SK-N-SH treated with all-trans-retinoic acid at 6 μM for 48 hours (cell line): Measurements from ENCODE around the gene SLC22A17.

Source experiments
- ARNTL ChIP-seq: fragments of 450-650 bp; formaldehyde crosslinking; IDR thresholded peaks from 2 replicates; pipeline ENCODE4 v1.5.0; 2020; ENCODE audit warnings: low read depth, mild to moderate bottlenecking, moderate library complexity, borderline replicate concordance
- BACH2 ChIP-seq: fragments of 250-450 bp; sonication (Bioruptor Pico); IDR thresholded peaks from 2 replicates; pipeline ENCODE4 v1.9.0; 2021; ENCODE audit warnings: mild to moderate bottlenecking, borderline replicate concordance
- CREB5 ChIP-seq: fragments of 250-450 bp; sonication (Bioruptor Pico); IDR thresholded peaks from 2 replicates; pipeline ENCODE4 v1.5.1; 2020; ENCODE audit warnings: low read depth, mild to moderate bottlenecking, moderate library complexity
- ESRRG ChIP-seq: fragments of 250-450 bp; sonication (Bioruptor Pico); IDR thresholded peaks from 2 replicates; pipeline ENCODE4 v1.6.1; 2021; ENCODE audit warnings: mild to moderate bottlenecking
- ISL1 ChIP-seq: fragments of 250-450 bp; sonication (Bioruptor Pico); IDR thresholded peaks from 2 replicates; pipeline ENCODE4 v2.1.2; 2022; ENCODE audit warnings: mild to moderate bottlenecking, moderate library complexity
- PATZ1 ChIP-seq: fragments of 250-450 bp; sonication (Bioruptor Pico); IDR thresholded peaks from 2 replicates; pipeline ENCODE4 v1.8.0; 2020; ENCODE audit warnings: mild to moderate bottlenecking, moderate library complexity, borderline replicate concordance
- PPARA ChIP-seq: fragments of 250-450 bp; sonication (Bioruptor Pico); IDR thresholded peaks from 2 replicates; pipeline ENCODE4 v1.5.0; 2020; ENCODE audit warnings: mild to moderate bottlenecking, borderline replicate concordance
- RARB ChIP-seq: fragments of 250-450 bp; sonication (Bioruptor Pico); IDR thresholded peaks from 2 replicates; pipeline ENCODE4 v1.8.0; 2021; ENCODE audit warnings: mild to moderate bottlenecking, moderate library complexity
- ZFP3 ChIP-seq: fragments of 250-450 bp; sonication (Bioruptor Pico); IDR thresholded peaks from 2 replicates; pipeline ENCODE4 v1.5.0; 2020; ENCODE audit warnings: mild to moderate bottlenecking, moderate library complexity
- ZFP30 ChIP-seq: fragments of 450-650 bp; formaldehyde crosslinking; IDR thresholded peaks from 2 replicates; pipeline ENCODE4 v1.5.0; 2022; ENCODE audit warnings: mild to moderate bottlenecking, moderate library complexity
- ZNF565 ChIP-seq: fragments of 450-650 bp; formaldehyde crosslinking; conservative IDR thresholded peaks from 2 replicates; pipeline ENCODE4 v1.5.0; 2020; ENCODE audit warnings: low read depth, mild to moderate bottlenecking, moderate library complexity

- TF ChIP-seq ZFP3 (CRISPR knock-in tag) (no peak), CREB5 (CRISPR knock-in tag) (no peak), ZNF565 (CRISPR knock-in tag) (no peak), PATZ1 (no peak), ESRRG (CRISPR knock-in tag) (no peak), BACH2 (no peak), RARB (no peak), ARNTL (no peak), PPARA (no peak), ISL1 (CRISPR knock-in tag) (no peak), ZFP30 (CRISPR knock-in tag) (no peak)
Observed at GRCh38 chr14:23382276-23382675, 29.6 kb upstream of the SLC22A17 start.
